ENCODE results near the gene SMURF2.

SMURF2 gene

GRCh38 chr17:64599827-64600226 is 62.3 kb downstream of the SMURF2 start:
- Mint-ChIP-seq H3K27ac (no peak overlapping the region), H3K27me3 (ENCODE audit: low read depth) (no peaks in the 10 kb centered on the region), H3K4me3 (no peak overlapping the region), H3K4me1 (no peaks in the 10 kb centered on the region), H3K36me3 (ENCODE audit: low read depth) (peaks cover 18% of the 10 kb centered on the region), H3K9me3 (no peaks in the 10 kb centered on the region)
- TF ChIP-seq CTCF (IDR thresholded peaks at IDR 0.05; ENCODE audit: unreplicated experiment in 3 of 3) = no peak

- TF ChIP-seq CTCF (IDR thresholded peaks at IDR 0.05; ENCODE audit: unreplicated experiment in 3 of 3) = no peak
- H3K4me1 Mint-ChIP-seq = no peaks in the 10 kb centered on the region
- H3K27ac Mint-ChIP-seq = no peak overlapping the region
- no peak overlapping the region for H3K4me3 Mint-ChIP-seq
- no peaks in the 10 kb centered on the region for H3K9me3 Mint-ChIP-seq
- peaks cover 18% of the 10 kb centered on the region for H3K36me3 Mint-ChIP-seq (ENCODE audit: low read depth)
- no peaks in the 10 kb centered on the region for H3K27me3 Mint-ChIP-seq (ENCODE audit: low read depth)
Measured at GRCh38 chr17:64599187-64599676, 62.9 kb downstream of the SMURF2 start.

- no peaks in the 10 kb centered on the region for H3K9me3 Mint-ChIP-seq
Measured at GRCh38 chr17:64598672-64599071, 63.4 kb downstream of the SMURF2 start.

GRCh38 chr17:64596988-64597387 is 65.1 kb downstream of the SMURF2 start:
- Mint-ChIP-seq H3K4me3 (no peak overlapping the region), H3K27ac (no peak overlapping the region), H3K27me3 (ENCODE audit: low read depth) (no peaks in the 10 kb centered on the region), H3K4me1 (no peaks in the 10 kb centered on the region), H3K9me3 (no peaks in the 10 kb centered on the region), H3K36me3 (ENCODE audit: low read depth) (peaks cover 24% of the 10 kb centered on the region)
- no peak for TF ChIP-seq CTCF (IDR thresholded peaks at IDR 0.05; ENCODE audit: unreplicated experiment in 3 of 3)

More at GRCh38 chr17:64598672-64599071, 63.4 kb downstream of the SMURF2 start:
- no peaks in the 10 kb centered on the region for H3K4me1 Mint-ChIP-seq
- H3K27me3 Mint-ChIP-seq (ENCODE audit: low read depth) = no peaks in the 10 kb centered on the region
- peaks cover 18% of the 10 kb centered on the region for H3K36me3 Mint-ChIP-seq (ENCODE audit: low read depth)
- H3K4me3 Mint-ChIP-seq = no peak overlapping the region
- no peak overlapping the region for H3K27ac Mint-ChIP-seq
- TF ChIP-seq CTCF (IDR thresholded peaks at IDR 0.05; ENCODE audit: unreplicated experiment in 3 of 3) = no peak

- Mint-ChIP-seq H3K36me3 (ENCODE audit: low read depth) (peaks cover 27% of the 10 kb centered on the region), H3K27ac (no peak overlapping the region), H3K4me1 (no peaks in the 10 kb centered on the region), H3K4me3 (no peak overlapping the region), H3K27me3 (ENCODE audit: low read depth) (no peaks in the 10 kb centered on the region), H3K9me3 (no peaks in the 10 kb centered on the region)
- TF ChIP-seq CTCF (IDR thresholded peaks at IDR 0.05; ENCODE audit: unreplicated experiment in 3 of 3) = no peak
Measured at GRCh38 chr17:64596439-64596838, 65.7 kb downstream of the SMURF2 start.

- Mint-ChIP-seq H3K4me1 (no peaks in the 10 kb centered on the region), H3K4me3 (no peak overlapping the region), H3K36me3 (ENCODE audit: low read depth) (peaks cover 34% of the 10 kb centered on the region), H3K27ac (no peak overlapping the region), H3K27me3 (ENCODE audit: low read depth) (no peaks in the 10 kb centered on the region), H3K9me3 (no peaks in the 10 kb centered on the region)
- TF ChIP-seq CTCF (IDR thresholded peaks at IDR 0.05; ENCODE audit: unreplicated experiment in 3 of 3) = no peak
Measured at GRCh38 chr17:64591944-64592343, 70.2 kb downstream of the SMURF2 start.
